Fibroblast of pulmonary artery (primary cell): Measurements from ENCODE around the gene FXYD3.
A peak's percentile ranks its signal among the peaks of the same experiment; 100 is the strongest.

ENCODE experiments used
- DNase-seq: peaks from one replicate; pipeline ENCODE4 v3.0.0-alpha.2; 2010; ENCODE audit warnings: low read depth
- H3K4me3 ChIP-seq: replicated peaks from 2 replicates; pipeline ENCODE4 v1.5.1; 2011; ENCODE audit warnings: low read depth, mild to moderate bottlenecking, control low read depth, low read length, moderate library complexity
- TF ChIP-seq, protein P1 (sequence below): IDR thresholded peaks from 2 replicates; pipeline ENCODE4 v1.5.1; 2011; ENCODE audit warnings: mild to moderate bottlenecking, control low read depth, low read length, inconsistent platforms; ENCODE audit errors: missing control alignments

FXYD3 gene

GRCh38 chr19:35135389-35135909 lies 19.8 kb downstream of the FXYD3 start:
- TF ChIP-seq, protein P1, sequence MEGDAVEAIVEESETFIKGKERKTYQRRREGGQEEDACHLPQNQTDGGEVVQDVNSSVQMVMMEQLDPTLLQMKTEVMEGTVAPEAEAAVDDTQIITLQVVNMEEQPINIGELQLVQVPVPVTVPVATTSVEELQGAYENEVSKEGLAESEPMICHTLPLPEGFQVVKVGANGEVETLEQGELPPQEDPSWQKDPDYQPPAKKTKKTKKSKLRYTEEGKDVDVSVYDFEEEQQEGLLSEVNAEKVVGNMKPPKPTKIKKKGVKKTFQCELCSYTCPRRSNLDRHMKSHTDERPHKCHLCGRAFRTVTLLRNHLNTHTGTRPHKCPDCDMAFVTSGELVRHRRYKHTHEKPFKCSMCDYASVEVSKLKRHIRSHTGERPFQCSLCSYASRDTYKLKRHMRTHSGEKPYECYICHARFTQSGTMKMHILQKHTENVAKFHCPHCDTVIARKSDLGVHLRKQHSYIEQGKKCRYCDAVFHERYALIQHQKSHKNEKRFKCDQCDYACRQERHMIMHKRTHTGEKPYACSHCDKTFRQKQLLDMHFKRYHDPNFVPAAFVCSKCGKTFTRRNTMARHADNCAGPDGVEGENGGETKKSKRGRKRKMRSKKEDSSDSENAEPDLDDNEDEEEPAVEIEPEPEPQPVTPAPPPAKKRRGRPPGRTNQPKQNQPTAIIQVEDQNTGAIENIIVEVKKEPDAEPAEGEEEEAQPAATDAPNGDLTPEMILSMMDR = peak; percentile 80
- no peak overlapping the region for H3K4me3 ChIP-seq
- DNase-seq = peak; percentile 69

DNA sequence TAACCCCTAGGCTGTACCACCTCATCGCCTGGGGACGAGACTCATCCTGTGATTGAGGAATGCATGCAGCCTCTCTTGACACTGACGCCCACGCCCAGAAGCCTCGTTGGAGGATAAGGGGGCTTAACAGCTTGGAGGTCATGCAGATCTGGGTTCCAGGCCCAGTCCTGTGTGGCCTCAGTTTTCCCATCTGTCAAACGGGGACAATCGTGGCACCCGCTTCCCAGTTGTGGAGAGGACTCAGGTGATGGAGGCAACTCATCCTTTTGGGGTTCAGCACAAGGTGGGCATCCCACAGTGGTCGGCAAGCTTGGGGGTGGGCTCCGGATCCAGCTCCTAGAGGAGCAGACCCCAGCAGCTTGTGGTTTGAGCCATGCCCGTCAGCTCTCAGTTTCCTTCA lies 20.6 kb downstream of the FXYD3 start:
- TF ChIP-seq, protein P1 = no peak
- H3K4me3 ChIP-seq = no peak overlapping the region
- no peak for DNase-seq

DNA sequence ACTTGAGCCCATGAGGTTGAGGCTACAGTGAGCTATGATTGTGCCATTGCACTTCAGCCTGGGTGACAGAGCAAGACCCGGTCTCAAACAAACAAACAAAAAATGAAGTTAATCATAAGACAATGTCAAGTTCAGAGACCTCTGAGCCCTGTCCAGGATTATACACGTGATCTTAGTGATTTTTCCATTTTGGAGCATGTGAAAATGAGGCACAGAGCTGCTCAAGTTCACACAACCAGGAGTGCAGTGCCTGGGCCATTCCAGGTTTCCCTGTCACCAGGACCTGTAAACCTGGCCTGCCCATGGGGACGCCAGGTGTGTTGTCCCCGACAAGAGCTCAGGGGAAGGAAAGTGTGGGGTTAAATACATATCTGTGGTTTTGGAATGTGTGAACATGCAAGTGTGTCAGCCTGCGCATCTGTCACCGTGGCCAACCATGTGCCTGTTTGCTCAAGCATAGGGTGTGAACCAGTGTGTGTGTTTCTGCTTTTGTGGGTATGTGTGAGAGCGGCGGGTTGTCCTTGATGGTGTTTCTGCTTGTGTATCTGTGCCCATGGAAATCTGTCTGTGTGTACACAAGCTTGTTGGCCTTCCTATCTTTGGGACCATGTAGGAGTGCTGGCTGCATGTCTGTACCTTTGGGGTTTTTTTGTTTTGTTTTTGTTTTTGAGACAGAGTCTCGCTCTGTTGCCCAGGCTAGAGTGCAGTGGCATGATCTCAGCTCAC lies 21.5 kb downstream of the FXYD3 start:
- TF ChIP-seq, protein P1 = no peak
- DNase-seq = no peak
- no peak overlapping the region for H3K4me3 ChIP-seq

- H3K4me3 ChIP-seq = no peak within 1 kb of the TSS
- DNase-seq = no peak
- TF ChIP-seq, protein P1 = no peak
These were observed 22.8 kb downstream of the FXYD3 start, which contains the start of gene FXYD1 for GRCh38 chr19:35138305-35138892. Gene FXYD1 (plus strand): TSS chr19:35138824. CDS start chr19:35140080, 1,256 bp downstream.

DNA sequence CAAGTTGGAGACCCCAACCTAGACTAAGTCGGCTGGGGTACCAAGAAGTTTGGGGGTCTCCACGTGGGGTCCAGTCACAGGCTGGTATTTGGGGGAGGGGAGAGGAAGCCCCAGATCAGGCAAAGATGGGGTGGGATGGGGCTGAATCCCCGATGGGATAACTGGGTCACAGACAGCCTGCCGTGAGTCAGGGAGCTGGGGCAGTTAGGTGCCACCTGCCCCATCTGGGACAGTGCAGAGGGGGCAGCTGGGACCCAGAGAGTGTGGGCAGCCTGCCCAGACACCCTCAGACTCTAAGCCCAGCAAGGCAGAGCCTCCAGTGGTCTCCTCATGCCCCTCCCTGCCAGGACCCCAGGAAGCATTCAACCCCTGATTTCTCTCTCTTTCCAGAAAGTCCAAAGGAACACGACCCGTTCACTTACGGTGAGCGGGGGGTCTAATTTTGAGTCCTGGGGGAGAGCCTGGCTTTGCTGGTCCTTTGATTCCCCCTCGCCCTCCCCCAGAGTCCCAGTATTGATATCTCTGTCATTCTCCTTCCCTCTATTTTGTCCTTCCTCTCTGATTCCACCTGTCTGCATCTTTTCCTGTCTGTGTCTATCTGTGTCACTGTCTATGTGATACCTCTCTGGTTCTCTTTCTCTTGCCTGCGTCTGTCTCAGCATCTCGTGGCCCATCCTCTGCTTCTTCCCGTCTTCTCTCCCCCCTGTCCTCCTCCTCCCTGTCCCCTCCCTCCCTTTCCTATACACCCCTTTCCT lies 24.8 kb downstream of the FXYD3 start:
- TF ChIP-seq, protein P1 = no peak
- DNase-seq = no peak
- H3K4me3 ChIP-seq = no peak overlapping the region

DNA sequence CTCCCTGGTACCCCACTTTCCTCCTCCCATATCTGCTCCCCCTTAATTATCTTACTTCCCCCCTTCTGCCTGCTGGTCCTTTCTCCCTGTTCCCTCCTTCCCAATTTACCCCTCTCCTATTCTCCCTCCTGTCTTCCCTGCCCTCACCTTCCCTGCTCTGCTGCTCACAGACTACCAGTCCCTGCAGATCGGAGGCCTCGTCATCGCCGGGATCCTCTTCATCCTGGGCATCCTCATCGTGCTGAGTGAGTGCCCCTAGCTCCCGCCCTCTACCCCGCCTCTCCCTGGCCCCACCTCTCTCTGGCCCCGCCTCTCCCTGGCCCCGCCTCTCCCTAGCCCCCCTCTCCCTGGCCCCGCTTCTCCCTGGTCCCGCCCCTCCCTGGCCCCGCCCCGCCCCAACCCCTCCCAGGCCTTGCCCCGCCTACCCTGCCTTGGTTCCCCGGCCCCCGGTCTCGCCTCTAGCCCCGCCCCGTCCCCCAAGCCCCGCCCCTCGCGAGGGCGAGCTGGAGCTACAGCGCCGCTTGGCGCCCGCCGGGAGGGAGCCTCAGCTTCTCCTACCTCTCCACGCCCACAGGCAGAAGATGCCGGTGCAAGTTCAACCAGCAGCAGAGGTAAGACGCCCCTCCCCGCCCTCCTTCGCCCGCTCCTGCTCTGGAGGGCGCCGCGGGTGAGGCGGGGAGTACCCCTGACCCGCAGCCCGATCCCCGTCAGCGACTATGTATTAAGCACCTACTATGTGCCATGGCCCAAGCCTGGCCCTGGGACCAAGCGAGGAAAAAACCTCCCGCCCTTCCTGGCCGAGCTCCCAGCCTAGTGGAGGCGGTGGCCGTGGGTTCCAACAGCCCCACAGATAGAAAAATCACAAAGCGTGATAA lies 25.6 kb downstream of the FXYD3 start:
- TF ChIP-seq, protein P1 = peak; percentile 38
- DNase-seq = peak; percentile 89
- H3K4me3 ChIP-seq = peak overlapping the region; percentile 17
